Central memory CD4-positive, alpha-beta T cell (primary cell): ENCODE measurements around the gene OSBP.
"Not testable (repeated sequence)": the region's sequence is repeated elsewhere in the genome, so short reads cannot be mapped to it uniquely, and the experiment has no call there.

Experiments
- DNase-seq: peaks from one replicate; pipeline ENCODE4 v3.0.0; 2022
- total RNA-seq, 3 experiments: gene quantifications; one replicate each; lab custom pipeline; 2026; lab: John Stamatoyannopoulos, UW

Gene OSBP
- total RNA-seq: 78.3 to 115 (median 102) reads per million in 3 experiments

DNA sequence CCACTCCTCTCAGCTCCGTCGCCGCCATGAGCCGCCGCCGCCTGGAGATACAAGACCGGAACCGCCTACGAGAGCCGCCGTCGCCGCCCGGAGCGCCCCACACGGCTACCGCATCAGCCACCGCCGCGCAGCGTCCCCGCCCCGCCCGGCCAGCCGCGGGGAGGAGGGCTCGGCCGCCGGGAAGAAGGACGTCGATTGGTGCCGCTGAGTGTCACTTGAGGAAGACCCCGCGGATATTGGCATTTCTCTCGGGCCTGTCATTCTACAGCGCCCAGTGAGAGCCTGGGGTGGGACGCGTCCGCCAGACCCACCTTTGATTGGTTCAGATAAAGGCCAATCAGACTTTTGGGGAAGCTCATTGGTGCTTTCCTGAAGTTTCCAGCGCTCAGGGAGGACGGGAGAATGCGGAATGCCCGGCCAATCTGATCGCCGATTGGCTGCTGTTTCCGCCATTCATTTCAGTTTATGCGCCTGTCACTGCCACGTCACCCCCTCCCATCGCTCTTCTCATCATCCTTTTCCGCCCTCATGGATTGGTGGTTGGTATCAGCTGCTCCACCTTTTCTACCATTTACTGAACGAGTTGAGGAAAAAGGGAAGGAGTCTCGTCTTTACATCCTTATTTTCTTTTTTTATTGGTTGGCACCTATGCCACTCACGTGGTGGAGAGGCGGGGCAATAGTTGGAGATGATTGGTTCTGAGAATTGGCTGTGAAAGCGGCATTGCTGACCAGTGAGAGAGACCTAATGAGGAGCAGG is at the start of gene OSBP:
OSBP (minus strand) TSS at position 138 of the 759 bp plus-strand sequence; CDS start at position 28, 110 bp downstream.
- peak; percentile 100 for DNase-seq

DNA sequence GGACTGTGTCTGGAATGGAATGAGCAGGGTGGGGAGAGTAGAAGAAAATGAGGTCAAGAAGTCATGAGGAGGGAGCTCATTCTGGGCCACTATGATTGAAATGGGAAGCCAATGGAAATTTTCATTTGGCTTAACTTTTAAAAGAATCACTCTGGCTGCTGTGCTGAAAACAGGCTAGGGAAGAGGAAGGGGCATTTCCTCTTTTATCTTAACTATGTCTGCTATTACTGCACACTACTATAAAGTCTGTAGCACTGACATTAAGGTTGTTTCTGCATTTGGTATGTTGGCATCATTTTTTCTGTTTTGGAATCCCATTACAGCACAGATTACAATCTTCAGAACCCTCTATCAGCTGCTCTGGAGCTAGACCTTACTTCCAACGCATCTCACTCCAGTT is 45.0 kb upstream of the OSBP start:
- DNase-seq: no peak

GRCh38 chr11:59659981-59660380 is 44.4 kb upstream of the OSBP start:
- no peak for DNase-seq

GRCh38 chr11:59658036-59658435 is 42.5 kb upstream of the OSBP start:
- DNase-seq: no peak

DNA sequence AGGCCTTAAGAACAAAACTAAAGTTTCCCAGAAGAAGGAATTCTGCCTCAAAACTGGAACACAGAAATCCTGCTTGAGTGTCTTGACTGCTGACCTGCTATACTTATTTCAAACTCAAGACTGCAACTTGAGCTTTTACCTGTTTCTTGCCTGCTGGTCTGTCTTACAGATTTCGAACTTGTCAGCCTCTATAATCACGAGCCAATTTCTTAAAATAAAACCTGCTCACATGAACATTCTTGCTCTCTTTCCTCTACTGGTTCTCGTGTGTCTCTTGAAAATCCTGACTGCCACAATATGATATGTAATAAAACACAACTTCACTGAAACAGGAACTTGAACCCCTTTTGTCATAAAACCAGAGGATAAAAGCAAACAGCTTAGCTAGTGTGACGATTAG is 39.3 kb upstream of the OSBP start:
- DNase-seq: no peak

DNA sequence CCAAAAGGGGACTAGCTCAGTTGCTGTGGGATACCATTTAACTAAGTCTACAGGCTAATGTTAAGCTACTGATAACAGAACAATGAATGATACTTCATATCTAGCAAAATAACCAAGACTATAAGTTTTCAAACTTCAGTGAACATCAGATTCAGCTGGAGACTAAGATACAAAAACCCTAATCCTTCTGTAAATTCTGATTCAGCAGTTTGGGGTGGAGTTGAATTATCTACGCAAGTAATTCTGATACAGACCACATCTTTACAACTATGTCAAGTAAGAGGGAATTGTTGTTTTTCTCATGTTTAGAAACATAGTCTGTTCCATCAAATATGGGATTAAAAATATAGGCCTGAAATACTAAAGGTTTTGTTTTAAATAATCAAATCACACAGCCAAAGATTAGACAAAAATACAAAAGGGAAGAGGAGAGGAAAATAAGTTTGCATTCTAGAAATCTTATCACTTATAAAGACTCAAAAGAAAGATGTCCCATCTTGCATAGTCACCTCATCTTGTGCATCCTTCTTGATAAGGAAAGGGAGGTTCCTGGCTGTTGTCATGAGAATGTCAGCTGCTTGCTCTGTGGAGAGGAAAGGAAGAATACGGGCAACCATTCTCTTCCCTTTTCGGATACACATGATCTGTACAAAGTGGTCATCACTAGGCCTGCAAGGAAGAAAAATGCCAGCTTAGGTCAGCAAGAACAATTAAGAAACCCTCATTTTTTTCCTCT is 31.8 kb upstream of the OSBP start:
- DNase-seq: no peak

- no peak for DNase-seq
Observed at GRCh38 chr11:59644528-59644927, 29.0 kb upstream of the OSBP start.

GRCh38 chr11:59643390-59643789 is 27.8 kb upstream of the OSBP start:
- no peak for DNase-seq

DNA sequence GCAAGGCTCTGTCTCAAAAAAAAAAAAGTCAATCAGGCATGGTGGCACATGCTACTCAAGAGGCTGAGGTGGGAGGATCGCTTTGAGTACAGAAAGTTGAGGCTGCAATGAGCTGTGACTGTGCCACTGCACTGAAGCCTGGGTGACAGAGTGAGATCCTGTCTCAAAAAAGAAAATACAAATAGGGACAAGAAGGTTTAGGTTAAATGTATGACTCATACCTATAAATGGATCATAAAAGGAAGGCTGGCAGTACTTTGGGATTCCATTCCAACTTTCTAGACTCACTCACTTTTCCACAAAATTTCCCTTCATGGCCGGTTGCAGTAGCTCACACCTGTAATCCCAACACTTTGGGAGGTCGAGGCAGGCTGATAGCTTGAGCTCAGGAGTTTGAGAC is 25.6 kb upstream of the OSBP start:
- DNase-seq: no peak

DNA sequence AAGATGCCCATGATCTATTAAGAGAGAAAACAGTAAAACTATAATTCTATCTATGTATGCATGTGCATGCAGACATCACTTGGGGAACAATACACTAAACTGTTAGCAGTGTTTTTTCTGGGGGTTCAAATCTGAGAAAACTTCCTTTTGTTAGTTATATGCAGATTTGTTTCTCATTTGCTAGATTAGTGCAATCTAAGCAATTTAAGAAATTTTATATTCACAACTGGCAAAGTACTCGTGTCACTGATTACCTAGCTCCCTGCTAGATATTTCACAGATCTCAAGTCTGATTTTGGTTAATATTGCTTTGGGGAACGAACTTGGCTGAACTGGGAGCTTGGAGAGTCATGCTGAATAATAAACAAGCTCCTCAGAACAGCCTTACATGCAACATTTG is 14.9 kb upstream of the OSBP start:
- DNase-seq: no peak

DNA sequence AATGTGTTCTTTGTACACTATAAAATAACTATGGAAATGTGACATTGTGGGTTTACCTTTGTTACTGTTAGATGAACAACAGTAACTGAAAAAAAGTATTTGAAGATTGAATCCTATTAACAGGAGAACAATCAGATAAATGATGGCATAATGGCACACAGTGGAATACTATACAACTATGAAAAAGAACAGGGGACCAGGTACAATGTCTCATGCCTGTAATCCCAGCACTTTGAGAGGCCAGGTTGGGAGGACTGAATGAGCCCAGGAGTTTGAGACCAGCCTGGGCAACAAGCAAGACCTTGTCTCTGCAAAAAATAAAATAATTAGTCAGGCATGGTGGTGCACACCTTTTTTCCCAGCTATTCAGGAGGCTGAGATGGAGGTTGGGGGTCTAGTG is 14.4 kb upstream of the OSBP start:
- no peak for DNase-seq

- not testable (repeated sequence) for DNase-seq
Observed at GRCh38 chr11:59626969-59627368, 11.4 kb upstream of the OSBP start.

- DNase-seq: no peak
Observed at GRCh38 chr11:59625703-59626102, 10.1 kb upstream of the OSBP start.

DNA sequence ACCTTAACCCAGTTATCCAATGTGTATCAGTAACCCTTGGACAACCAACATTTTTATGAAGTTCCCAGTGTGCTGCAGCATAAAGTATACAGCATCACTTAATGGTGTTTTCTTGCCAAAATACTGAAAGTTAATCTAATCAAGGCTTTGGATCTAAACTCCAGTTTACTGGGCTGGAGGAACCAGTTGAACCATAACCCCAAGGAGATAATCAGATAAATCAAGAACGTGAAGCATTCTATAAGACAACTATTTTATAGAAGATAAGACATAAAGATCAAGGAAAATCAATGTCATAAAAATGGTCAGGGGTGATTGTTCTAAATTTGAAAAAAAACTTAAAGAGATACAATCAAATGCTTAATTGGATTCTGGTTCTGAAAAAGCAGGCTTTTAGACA is 2.3 kb upstream of the OSBP start:
- DNase-seq: no peak

GRCh38 chr11:59616396-59616982 is 915 bp upstream of the OSBP start:
- no peak for DNase-seq

DNA sequence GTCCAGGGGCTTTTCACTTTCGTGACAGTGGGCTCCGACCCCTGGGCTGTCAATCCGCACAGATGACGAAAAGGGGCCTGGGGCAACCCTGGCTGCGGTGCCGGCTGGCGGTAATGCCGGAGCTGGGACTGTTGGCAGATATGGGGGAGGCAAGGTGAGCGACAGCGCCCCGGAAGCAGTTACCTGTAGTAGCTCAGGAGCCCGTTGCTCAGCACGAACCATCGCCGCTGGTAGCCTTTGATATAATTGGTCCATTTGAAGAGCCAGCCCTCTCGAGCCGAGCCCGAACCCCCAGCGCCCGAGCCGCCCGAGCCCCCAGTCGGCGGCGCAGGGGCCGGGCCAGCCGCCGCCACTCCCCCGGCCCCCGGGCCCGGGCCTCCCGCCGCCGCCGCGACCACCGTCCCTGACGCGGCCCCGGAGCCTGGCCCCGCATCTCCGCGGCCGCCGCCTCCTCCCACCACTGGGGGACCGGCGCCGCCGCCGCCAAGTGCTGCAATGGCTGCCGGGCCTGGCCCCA is 396 bp downstream of the OSBP start:
- DNase-seq: peak; percentile 71

GRCh38 chr11:59614277-59615119 is 1.1 kb downstream of the OSBP start:
- DNase-seq: no peak

DNA sequence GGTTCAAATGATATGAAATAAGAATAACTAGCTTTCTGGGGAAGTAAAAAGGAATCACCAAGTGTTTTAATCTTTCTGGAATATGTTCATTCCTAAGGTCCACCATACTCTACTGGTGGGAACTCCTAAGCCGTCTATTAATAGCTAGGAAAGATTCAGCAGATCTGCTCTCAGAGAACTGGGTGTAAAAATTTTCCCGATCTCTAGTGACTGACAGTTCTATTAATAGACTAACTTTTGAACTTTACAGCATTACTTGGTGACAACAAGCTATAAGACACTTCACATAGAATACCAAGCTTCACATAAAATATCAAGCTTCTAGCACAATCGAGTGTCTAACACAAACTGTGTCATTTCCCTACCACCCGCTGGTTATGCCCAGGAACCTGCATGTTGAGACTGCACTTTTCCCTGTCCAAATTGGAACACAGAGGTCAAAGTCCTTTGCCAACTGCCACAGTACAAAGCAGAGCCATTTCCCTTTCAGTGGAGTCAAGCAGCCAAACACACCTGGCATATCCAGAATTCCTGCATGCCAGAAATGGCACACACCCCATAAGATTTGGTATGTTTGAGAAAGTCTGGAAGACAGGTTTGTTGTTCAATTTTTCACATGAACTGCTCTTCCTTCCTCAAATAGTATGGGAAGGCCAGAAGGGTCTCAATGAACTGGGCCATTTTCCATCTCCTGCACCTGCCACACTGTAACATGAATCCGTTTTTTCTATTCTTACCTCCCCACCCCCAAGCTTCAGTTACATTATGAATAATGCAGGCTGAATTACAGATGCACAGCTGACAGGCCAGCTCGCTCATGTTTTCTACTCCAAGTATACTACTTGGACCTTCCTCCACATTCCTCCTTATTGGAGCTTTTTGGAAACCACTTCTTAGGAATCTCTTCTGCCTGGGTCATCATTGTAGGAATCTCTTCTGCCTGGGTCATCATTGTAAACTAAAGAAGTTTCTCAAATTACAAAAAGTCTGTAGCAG is 3.7 kb downstream of the OSBP start:
- DNase-seq: no peak

DNA sequence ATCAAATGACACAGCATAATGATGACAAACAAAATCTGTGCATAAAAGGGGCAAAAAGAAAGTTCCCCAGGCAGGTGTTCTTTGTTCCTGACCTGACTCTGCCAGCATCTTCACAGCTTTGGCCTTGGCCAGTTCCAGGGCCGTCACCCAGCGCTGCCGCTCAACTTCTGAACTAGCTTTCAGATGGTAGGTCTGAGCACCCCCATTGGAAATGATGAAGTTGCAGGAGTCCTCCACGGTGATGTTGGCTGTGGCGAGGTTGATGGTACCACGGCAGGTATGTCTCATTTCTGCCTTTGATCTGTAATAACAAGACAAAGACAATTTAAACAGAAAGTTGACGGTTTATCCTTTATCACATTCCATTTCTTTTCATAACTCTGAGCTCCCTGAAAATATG is 5.3 kb downstream of the OSBP start:
- no peak for DNase-seq

- DNase-seq: no peak
Observed at GRCh38 chr11:59607703-59608454, 7.7 kb downstream of the OSBP start.

DNA sequence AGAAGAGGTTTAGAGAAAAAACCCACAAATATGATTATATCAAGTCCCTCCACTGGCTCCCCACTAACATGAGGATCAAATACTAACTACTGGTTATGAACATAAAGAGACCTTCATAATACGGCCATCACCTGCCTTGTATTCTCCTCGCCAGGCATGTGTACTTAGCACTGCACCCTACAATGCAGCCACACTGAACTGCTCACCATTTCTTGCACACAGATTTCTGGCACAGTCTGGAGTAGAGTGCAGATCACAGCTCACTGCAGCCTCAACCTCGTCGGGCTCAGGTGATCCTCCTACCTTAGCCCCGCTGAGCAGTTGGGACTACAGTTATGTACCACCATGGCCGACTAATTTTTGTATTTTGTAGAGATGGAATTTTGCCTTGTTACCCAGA is 13.1 kb downstream of the OSBP start:
- DNase-seq: no peak
